Keratinocyte (primary cell): ENCODE data around the gene YPEL3. TPM values are rescaled to one million over a fixed set of nuclear protein-coding genes. Genes with fewer than 3 reads are reported as not detected.

ENCODE experiments used
- DNase-seq: peaks from one replicate; pipeline ENCODE4 v3.0.0-alpha.2; 2011; ENCODE audit warnings: low read depth, missing footprints, low spot score
- FAIRE-seq: peaks from 2 replicates; lab custom pipeline; 2011; peaks lifted over from hg19 to GRCh38; lab: Jason Lieb, UNC
- H2AFZ ChIP-seq: 2 replicates; pipeline ENCODE4 v1.6.0; 2012; ENCODE audit warnings: low read length, control low read depth, inconsistent platforms; ENCODE audit not compliant: control insufficient read depth
- H3K27ac ChIP-seq: 2 replicates; pipeline ENCODE4 v1.5.1; 2011; ENCODE audit warnings: low read length; ENCODE audit not compliant: control insufficient read depth, insufficient read depth
- H3K27me3 ChIP-seq: 3 replicates; pipeline ENCODE4 v1.6.0; 2011; ENCODE audit warnings: low read length; ENCODE audit not compliant: control insufficient read depth, insufficient read depth; ENCODE audit errors: extremely low read depth
- H3K36me3 ChIP-seq, 2 experiments: 2 replicates in 1 of 2; 3 replicates in 1 of 2; pipeline ENCODE4 v1.5.1; 2011; ENCODE audit warnings: low read length in 2 of 2, mild to moderate bottlenecking in 1 of 2; ENCODE audit not compliant: control insufficient read depth in 2 of 2, insufficient read depth in 2 of 2; ENCODE audit errors: extremely low read depth in 1 of 2
- H3K4me1 ChIP-seq: 3 replicates; pipeline ENCODE4 v1.5.1; 2011; ENCODE audit warnings: low read length; ENCODE audit not compliant: control insufficient read depth, insufficient read depth; ENCODE audit errors: extremely low read depth
- H3K4me2 ChIP-seq: 3 replicates; pipeline ENCODE4 v1.6.0; 2011; ENCODE audit warnings: low read depth, low read length; ENCODE audit not compliant: control insufficient read depth, insufficient read depth; ENCODE audit errors: extremely low read depth
- H3K4me3 ChIP-seq, 3 experiments: fragments of 200-600 bp in 1 of 3; sonication (generic) in 1 of 3; 2 replicates in 2 of 3; 3 replicates in 1 of 3; pipeline ENCODE4 v1.5.1; 2011 to 2016; ENCODE audit warnings: low read length in 3 of 3, mild to moderate bottlenecking in 3 of 3, control low read depth in 2 of 3, inconsistent platforms in 1 of 3, low read depth in 1 of 3, mixed read lengths in 1 of 3, mixed run types in 1 of 3, moderate library complexity in 1 of 3; ENCODE audit not compliant: control insufficient read depth in 2 of 3, insufficient read depth in 2 of 3; ENCODE audit errors: extremely low read depth in 1 of 3
- H3K79me2 ChIP-seq: 2 replicates; pipeline ENCODE4 v1.6.0; 2012; ENCODE audit warnings: low read length; ENCODE audit not compliant: control insufficient read depth, insufficient read depth
- H3K9ac ChIP-seq: 3 replicates; pipeline ENCODE4 v1.6.0; 2011; ENCODE audit warnings: low read length; ENCODE audit not compliant: control insufficient read depth, insufficient read depth; ENCODE audit errors: extremely low read depth
- H3K9me1 ChIP-seq: 3 replicates; pipeline ENCODE4 v1.6.0; 2011; ENCODE audit warnings: low read length; ENCODE audit not compliant: control insufficient read depth, insufficient read depth; ENCODE audit errors: extremely low read depth
- H3K9me3 ChIP-seq: 2 replicates; pipeline ENCODE4 v1.5.1; 2012; ENCODE audit warnings: low read depth, low read length; ENCODE audit not compliant: control insufficient read depth
- H4K20me1 ChIP-seq: 3 replicates; pipeline ENCODE4 v1.6.0; 2011; ENCODE audit warnings: low read length; ENCODE audit not compliant: control insufficient read depth, insufficient read depth; ENCODE audit errors: extremely low read depth
- CTCF ChIP-seq, 3 experiments: IDR thresholded peaks in 1 of 3; conservative IDR thresholded peaks in 1 of 3; optimal IDR thresholded peaks in 1 of 3; 2 replicates in 2 of 3; 3 replicates in 1 of 3; pipeline versions ENCODE3 to v1.5.1; 2011; ENCODE audit warnings: low read length in 3 of 3, mild to moderate bottlenecking in 3 of 3, moderate library complexity in 2 of 3, control low read depth in 1 of 3, inconsistent platforms in 1 of 3; ENCODE audit not compliant: insufficient read depth in 2 of 3; ENCODE audit errors: extremely low read depth in 1 of 3
- EZH2 ChIP-seq: IDR thresholded peaks from one replicate; pipeline ENCODE4 v1.6.1; 2012; ENCODE audit warnings: inconsistent platforms, mild to moderate bottlenecking, low read length, moderate library complexity
- dilution Hi-C: fragments of 300-500 bp; cut with MboI; formaldehyde crosslinking; loops from one replicate; pipeline ENCODE4 v1.7.0; 2020; ENCODE audit warnings: low sequenced_read_pairs; ENCODE audit not compliant: extremely low pct_ligation_motif_present
- polyA plus RNA-seq, 5 experiments: library from polyadenylated mRNA; depleted of rRNA in 3 of 5; stranded (reverse) in 3 of 5; stranded (forward) in 1 of 5; unstranded in 1 of 5; fragments of >200 nt; gene quantifications; 1 replicate in 1 of 5; 2 replicates in 3 of 5; 3 replicates in 1 of 5; pipeline versions ENCODE4 v1.2.1 to v1.2.3, GENCODE V29; 2011 to 2012; ENCODE audit warnings: missing spikeins in 2 of 5, low read depth in 1 of 5, low replicate concordance in 1 of 5

The YPEL3 gene
- polyA plus RNA-seq, 1 donor (not counting 4 experiments of a cell fraction or from before 2014, with no cell fraction given), result 13.5 TPM

- dilution Hi-C loops, result no loop called here
- no peaks in the 10 kb centered on the region for H3K27me3 ChIP-seq
- H3K27ac ChIP-seq, result no peak overlapping the region
- no peak overlapping the region for H3K9ac ChIP-seq
- no peak for DNase-seq
- H3K4me3 ChIP-seq, result no peak overlapping the region
- no peak for FAIRE-seq
- H4K20me1 ChIP-seq, result no peaks in the 10 kb centered on the region
- no peak overlapping the region for H2AFZ ChIP-seq
- H3K36me3 ChIP-seq, result peaks cover 0 to 8% of the 10 kb centered on the region in 2 experiments
- no peaks in the 10 kb centered on the region for H3K79me2 ChIP-seq
- no peaks in the 10 kb centered on the region for H3K9me3 ChIP-seq
- H3K4me1 ChIP-seq, result peaks cover 10% of the 10 kb centered on the region
- no peaks in the 10 kb centered on the region for H3K9me1 ChIP-seq
- no peak overlapping the region for H3K4me2 ChIP-seq
- TF ChIP-seq CTCF (optimal IDR thresholded peaks at IDR 0.05 in 1 of 3, IDR thresholded peaks at IDR 0.05 in 1 of 3, conservative IDR thresholded peaks at IDR 0.05 in 1 of 3; ENCODE audit: extremely low read depth in 1 of 3, insufficient read depth in 2 of 3, low read length in 3 of 3), result peak; percentile 54 to 99 (median 79)
- no peak for TF ChIP-seq EZH2
These were observed 16.4 kb upstream of the YPEL3 start for GRCh38 chr16:30112197-30113030.

GRCh38 chr16:30110661-30111060 is 14.6 kb upstream of the YPEL3 start:
- no peaks in the 10 kb centered on the region for H3K79me2 ChIP-seq
- no peak overlapping the region for H3K27ac ChIP-seq
- FAIRE-seq (no peak), DNase-seq (no peak)
- no peak overlapping the region for H3K4me3 ChIP-seq
- H3K4me1 ChIP-seq, result peaks cover 10% of the 10 kb centered on the region
- TF ChIP-seq EZH2, result no peak
- no peak for TF ChIP-seq CTCF (optimal IDR thresholded peaks at IDR 0.05 in 1 of 3, IDR thresholded peaks at IDR 0.05 in 1 of 3, conservative IDR thresholded peaks at IDR 0.05 in 1 of 3; ENCODE audit: extremely low read depth in 1 of 3, insufficient read depth in 2 of 3, low read length in 3 of 3)
- no peaks in the 10 kb centered on the region for H4K20me1 ChIP-seq
- no peak overlapping the region for H3K4me2 ChIP-seq
- no peak overlapping the region for H3K9ac ChIP-seq
- peaks cover 0 to 8% of the 10 kb centered on the region in 2 experiments for H3K36me3 ChIP-seq
- H2AFZ ChIP-seq, result no peak overlapping the region
- dilution Hi-C loops, result no loop called here
- H3K9me3 ChIP-seq, result no peaks in the 10 kb centered on the region
- no peaks in the 10 kb centered on the region for H3K9me1 ChIP-seq
- no peaks in the 10 kb centered on the region for H3K27me3 ChIP-seq
